Smooth muscle cell (in vitro differentiated cells): ENCODE measurements around the gene ABCA1. TPM values are rescaled to one million over a fixed set of nuclear protein-coding genes. Genes with fewer than 3 reads are reported as not detected.

Experiments used
- DNase-seq: peaks from one replicate; lab custom pipeline; 2025; ENCODE audit not compliant: unreplicated experiment; lab: John Stamatoyannopoulos, UW
- H2AFZ ChIP-seq: fragments of 200-600 bp; sonication (generic); 2 replicates; pipeline ENCODE4 v1.6.0; 2016; ENCODE audit warnings: antibody characterized with exemption, low read depth, mild to moderate bottlenecking
- H3F3A ChIP-seq: fragments of 200-600 bp; sonication (generic); 2 replicates; pipeline ENCODE4 v1.6.0; 2017; ENCODE audit warnings: antibody characterized with exemption, low read depth
- H3K27ac ChIP-seq: fragments of 200-600 bp; sonication (generic); 2 replicates; pipeline ENCODE4 v1.5.1; 2016; ENCODE audit warnings: low read depth, mild to moderate bottlenecking
- H3K27me3 ChIP-seq: fragments of 200-600 bp; sonication (generic); 2 replicates; pipeline ENCODE4 v1.6.1; 2016; ENCODE audit warnings: low read depth, mild to moderate bottlenecking
- H3K36me3 ChIP-seq: fragments of 200-600 bp; sonication (generic); 2 replicates; pipeline ENCODE4 v1.5.1; 2016; ENCODE audit warnings: low read depth
- H3K4me1 ChIP-seq: fragments of 200-600 bp; sonication (generic); 2 replicates; pipeline ENCODE4 v1.5.1; 2016; ENCODE audit warnings: low read depth
- H3K4me2 ChIP-seq: fragments of 200-600 bp; sonication (generic); 2 replicates; pipeline ENCODE4 v1.6.0; 2016; ENCODE audit warnings: mild to moderate bottlenecking
- H3K4me3 ChIP-seq: fragments of 200-600 bp; sonication (generic); 2 replicates; pipeline ENCODE4 v1.5.1; 2016; ENCODE audit warnings: mild to moderate bottlenecking
- H3K79me2 ChIP-seq: fragments of 200-600 bp; sonication (generic); 2 replicates; pipeline ENCODE4 v1.6.0; 2016; ENCODE audit warnings: low read depth, mild to moderate bottlenecking
- H3K9ac ChIP-seq: fragments of 200-600 bp; sonication (generic); 2 replicates; pipeline ENCODE4 v1.6.0; 2016; ENCODE audit warnings: low read depth
- H3K9me3 ChIP-seq: fragments of 200-600 bp; sonication (generic); replicated peaks from 2 replicates; pipeline ENCODE4 v1.5.1; 2016; ENCODE audit warnings: low read depth
- H4K20me1 ChIP-seq: fragments of 200-600 bp; sonication (generic); 2 replicates; pipeline ENCODE4 v1.6.0; 2016; ENCODE audit warnings: low read depth
- WGBS: methylation state at CpG from one replicate; pipeline ENCODE4 v1.1.7; 2016; ENCODE audit warnings: low lambda C conversion rate; 5-methylcytosine and 5-hydroxymethylcytosine counted together
- polyA plus RNA-seq: library from polyadenylated mRNA; unstranded; fragments of >200 nt; fragmentation: Nextera tagmentation; extraction: Ambion mirVana; gene quantifications from 2 replicates; pipeline ENCODE4 v1.2.1, GENCODE V29; 2016
- total RNA-seq: library from RNA; depleted of rRNA; stranded (reverse); fragments of >200 nt; gene quantifications from 2 replicates; pipeline ENCODE4 v1.2.3, GENCODE V29; 2014
- TF ChIP-seq, protein P1 (sequence below): fragments of 200-600 bp; sonication (generic); IDR thresholded peaks from 2 replicates; pipeline ENCODE4 v1.5.1; 2017; ENCODE audit warnings: borderline replicate concordance, mild to moderate bottlenecking, antibody characterized with exemption; ENCODE audit not compliant: insufficient read depth, poor library complexity, severe bottlenecking

The ABCA1 gene
- total and polyA plus RNA-seq, 2 experiments from 2014 or later: 2.8 to 29.6 TPM

- H3K9ac ChIP-seq: no peak overlapping the region
- H3K79me2 ChIP-seq: no peaks in the 10 kb centered on the region
- WGBS: 93% methylated on average over 3 of the region's 3 CpGs
- no peak overlapping the region for H3K4me2 ChIP-seq
- no peak overlapping the region for H2AFZ ChIP-seq
- TF ChIP-seq, protein P1, sequence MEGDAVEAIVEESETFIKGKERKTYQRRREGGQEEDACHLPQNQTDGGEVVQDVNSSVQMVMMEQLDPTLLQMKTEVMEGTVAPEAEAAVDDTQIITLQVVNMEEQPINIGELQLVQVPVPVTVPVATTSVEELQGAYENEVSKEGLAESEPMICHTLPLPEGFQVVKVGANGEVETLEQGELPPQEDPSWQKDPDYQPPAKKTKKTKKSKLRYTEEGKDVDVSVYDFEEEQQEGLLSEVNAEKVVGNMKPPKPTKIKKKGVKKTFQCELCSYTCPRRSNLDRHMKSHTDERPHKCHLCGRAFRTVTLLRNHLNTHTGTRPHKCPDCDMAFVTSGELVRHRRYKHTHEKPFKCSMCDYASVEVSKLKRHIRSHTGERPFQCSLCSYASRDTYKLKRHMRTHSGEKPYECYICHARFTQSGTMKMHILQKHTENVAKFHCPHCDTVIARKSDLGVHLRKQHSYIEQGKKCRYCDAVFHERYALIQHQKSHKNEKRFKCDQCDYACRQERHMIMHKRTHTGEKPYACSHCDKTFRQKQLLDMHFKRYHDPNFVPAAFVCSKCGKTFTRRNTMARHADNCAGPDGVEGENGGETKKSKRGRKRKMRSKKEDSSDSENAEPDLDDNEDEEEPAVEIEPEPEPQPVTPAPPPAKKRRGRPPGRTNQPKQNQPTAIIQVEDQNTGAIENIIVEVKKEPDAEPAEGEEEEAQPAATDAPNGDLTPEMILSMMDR: no peak
- H3K36me3 ChIP-seq: peaks cover 37% of the 10 kb centered on the region
- H3K4me1 ChIP-seq: peaks cover 4% of the 10 kb centered on the region
- no peak overlapping the region for H3K4me3 ChIP-seq
- no peak overlapping the region for H3K27ac ChIP-seq
- H3K27me3 ChIP-seq: no peaks in the 10 kb centered on the region
- H3F3A ChIP-seq: no peaks in the 10 kb centered on the region
- H3K9me3 ChIP-seq: no peaks in the 10 kb centered on the region
- no peak for DNase-seq
- H4K20me1 ChIP-seq: no peaks in the 10 kb centered on the region
These were observed 139.7 kb downstream of the ABCA1 start for GRCh38 chr9:104788251-104788650.

GRCh38 chr9:104787306-104788015, 140.5 kb downstream of the ABCA1 start:
- peaks cover 38% of the 10 kb centered on the region for H3K36me3 ChIP-seq
- H3K4me1 ChIP-seq: peaks cover 4% of the 10 kb centered on the region
- H3F3A ChIP-seq: no peaks in the 10 kb centered on the region
- TF ChIP-seq, protein P1: no peak
- H3K27me3 ChIP-seq: no peaks in the 10 kb centered on the region
- no peaks in the 10 kb centered on the region for H4K20me1 ChIP-seq
- H3K4me2 ChIP-seq: no peak overlapping the region
- no peak overlapping the region for H3K9ac ChIP-seq
- no peak for DNase-seq
- H3K9me3 ChIP-seq: no peaks in the 10 kb centered on the region
- H3K79me2 ChIP-seq: no peaks in the 10 kb centered on the region
- H2AFZ ChIP-seq: no peak overlapping the region
- 71% methylated on average over 7 of the region's 7 CpGs for WGBS
- H3K27ac ChIP-seq: no peak overlapping the region
- no peak overlapping the region for H3K4me3 ChIP-seq

DNA sequence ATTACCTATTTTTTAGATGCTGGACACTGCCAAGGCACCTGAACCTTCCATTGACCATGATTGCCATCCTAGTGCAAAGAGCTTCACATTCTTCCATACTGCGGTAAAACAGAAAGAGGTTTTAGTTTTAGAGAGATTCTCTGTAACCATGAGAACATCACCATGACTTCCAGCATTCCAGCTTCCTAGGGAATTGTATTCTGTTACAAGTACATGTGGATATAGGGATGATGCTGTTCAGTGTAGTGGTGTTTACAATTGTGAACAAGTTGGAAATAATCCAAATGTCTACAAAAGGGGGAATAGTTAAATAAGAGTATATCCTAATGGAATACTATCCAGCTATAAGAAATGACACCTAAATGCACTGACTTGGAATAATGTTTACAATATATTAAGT, 141.7 kb downstream of the ABCA1 start:
- no peaks in the 10 kb centered on the region for H3K9me3 ChIP-seq
- H3K36me3 ChIP-seq: peaks cover 38% of the 10 kb centered on the region
- TF ChIP-seq, protein P1: no peak
- H4K20me1 ChIP-seq: no peaks in the 10 kb centered on the region
- H3K4me2 ChIP-seq: no peak overlapping the region
- no peaks in the 10 kb centered on the region for H3F3A ChIP-seq
- no peak overlapping the region for H2AFZ ChIP-seq
- no peak overlapping the region for H3K4me3 ChIP-seq
- peaks cover 4% of the 10 kb centered on the region for H3K4me1 ChIP-seq
- H3K79me2 ChIP-seq: no peaks in the 10 kb centered on the region
- no peaks in the 10 kb centered on the region for H3K27me3 ChIP-seq
- H3K27ac ChIP-seq: no peak overlapping the region
- WGBS: 100% methylated on average over 1 of the region's 1 CpG
- no peak for DNase-seq
- no peak overlapping the region for H3K9ac ChIP-seq

GRCh38 chr9:104784098-104784497, 143.9 kb downstream of the ABCA1 start:
- Histone ChIP-seq H3K27me3 (no peaks in the 10 kb centered on the region), H2AFZ (no peak overlapping the region), H3F3A (no peaks in the 10 kb centered on the region), H3K4me3 (no peak overlapping the region), H3K9me3 (no peaks in the 10 kb centered on the region), H3K9ac (no peak overlapping the region), H3K79me2 (no peaks in the 10 kb centered on the region), H3K27ac (no peak overlapping the region), H3K4me2 (no peak overlapping the region), H3K36me3 (peaks cover 33% of the 10 kb centered on the region), H3K4me1 (no peaks in the 10 kb centered on the region), H4K20me1 (no peaks in the 10 kb centered on the region)
- TF ChIP-seq, protein P1: no peak
- 87% methylated on average over 2 of the region's 2 CpGs for WGBS
- no peak for DNase-seq
